AG09319 (cell line): ENCODE data around the gene STAT3.
A peak's percentile ranks its signal among the peaks of the same experiment; 100 is the strongest.

Experiments
- DNase-seq: peaks from one replicate; pipeline ENCODE4 v3.0.0-alpha.2; 2010; ENCODE audit warnings: low read depth; ENCODE audit errors: extremely low read depth
- CTCF ChIP-seq: IDR thresholded peaks from 2 replicates; pipeline ENCODE4 v1.5.1; 2011; ENCODE audit warnings: low read depth, mild to moderate bottlenecking, inconsistent platforms, low read length, moderate library complexity

STAT3 gene

GRCh38 chr17:42339221-42339620 is 49.0 kb downstream of the STAT3 start:
- no peak for DNase-seq
- no peak for TF ChIP-seq CTCF

- TF ChIP-seq CTCF, result no peak
- no peak for DNase-seq
These were observed 49.7 kb downstream of the STAT3 start for GRCh38 chr17:42338427-42338985.

- TF ChIP-seq CTCF, result no peak
- DNase-seq, result peak; percentile 90
These were observed 50.8 kb downstream of the STAT3 start for GRCh38 chr17:42337442-42337841.

- peak; percentile 8 for TF ChIP-seq CTCF
- no peak for DNase-seq
These were observed 53.6 kb downstream of the STAT3 start for GRCh38 chr17:42334677-42335076.

DNA sequence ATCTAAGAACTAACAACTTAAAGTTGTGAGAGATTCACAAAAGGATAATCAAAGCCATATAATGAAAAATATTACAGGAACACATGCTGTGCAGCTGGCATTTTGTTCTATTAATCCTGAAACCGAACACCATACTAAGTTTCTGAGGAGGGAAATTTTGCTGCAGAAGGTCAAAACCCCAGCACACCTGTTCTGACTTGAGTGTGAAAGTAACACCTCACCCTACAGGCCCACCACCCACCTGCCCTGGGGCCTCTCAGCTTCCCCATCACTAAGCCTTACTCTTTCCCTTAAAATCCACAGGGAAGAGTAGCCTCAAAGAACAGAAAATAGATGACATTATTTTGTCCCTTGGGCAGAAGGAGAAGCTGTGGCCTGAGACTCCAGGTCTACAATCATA is 55.2 kb downstream of the STAT3 start:
- no peak for DNase-seq

DNA sequence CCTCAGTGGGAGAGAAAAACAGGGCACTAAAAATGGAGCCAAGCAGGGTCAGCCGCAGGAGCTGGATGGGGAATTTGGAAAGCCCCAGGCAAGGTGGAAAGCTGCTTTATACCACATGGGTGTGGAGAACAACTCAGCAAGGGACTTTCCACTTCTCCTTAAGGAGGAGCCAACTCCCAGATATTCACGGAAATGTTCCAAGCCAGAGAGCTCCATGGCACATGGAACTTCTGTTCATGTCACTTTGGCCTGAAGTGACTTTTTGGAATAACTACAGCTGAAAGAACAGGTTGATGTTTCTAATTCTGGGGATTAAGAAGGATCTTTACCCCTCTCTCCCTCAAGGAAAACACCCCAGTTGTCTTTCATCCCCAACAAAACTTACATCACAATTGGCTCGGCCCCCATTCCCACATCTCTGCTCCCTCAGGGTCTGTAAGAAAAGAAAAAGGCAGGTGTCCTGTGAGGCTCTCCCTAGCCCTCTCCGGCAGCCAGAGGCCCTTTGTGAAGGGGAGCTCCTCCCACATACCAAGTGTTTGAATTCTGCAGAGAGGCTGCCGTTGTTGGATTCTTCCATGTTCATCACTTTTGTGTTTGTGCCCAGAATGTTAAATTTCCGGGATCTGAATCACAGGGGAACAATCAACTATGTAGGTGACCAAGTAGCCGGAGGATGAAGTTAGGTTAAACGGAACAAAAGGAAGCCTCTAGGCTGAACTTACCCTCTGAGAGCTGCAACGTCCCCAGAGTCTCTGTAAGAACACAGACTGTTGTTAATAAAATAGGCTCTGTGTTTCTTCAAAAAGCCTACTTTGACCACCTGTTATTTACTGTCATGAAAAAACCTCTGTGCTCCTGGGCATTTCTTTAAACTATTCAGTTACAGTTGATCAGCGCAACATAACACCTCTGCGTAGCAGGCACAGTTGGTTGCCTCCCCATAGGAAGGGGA is 58.9 kb downstream of the STAT3 start:
- DNase-seq, result no peak
- TF ChIP-seq CTCF, result no peak; the same call in 1 of the 2 replicates

More for the DNA sequence above, 55.2 kb downstream of the STAT3 start:
- no peak for TF ChIP-seq CTCF

- TF ChIP-seq CTCF, result no peak
- DNase-seq, result no peak
These were observed 63.2 kb downstream of the STAT3 start for GRCh38 chr17:42325026-42325425.
